ENCODE data around the gene RXRA.

Gene RXRA

DNA sequence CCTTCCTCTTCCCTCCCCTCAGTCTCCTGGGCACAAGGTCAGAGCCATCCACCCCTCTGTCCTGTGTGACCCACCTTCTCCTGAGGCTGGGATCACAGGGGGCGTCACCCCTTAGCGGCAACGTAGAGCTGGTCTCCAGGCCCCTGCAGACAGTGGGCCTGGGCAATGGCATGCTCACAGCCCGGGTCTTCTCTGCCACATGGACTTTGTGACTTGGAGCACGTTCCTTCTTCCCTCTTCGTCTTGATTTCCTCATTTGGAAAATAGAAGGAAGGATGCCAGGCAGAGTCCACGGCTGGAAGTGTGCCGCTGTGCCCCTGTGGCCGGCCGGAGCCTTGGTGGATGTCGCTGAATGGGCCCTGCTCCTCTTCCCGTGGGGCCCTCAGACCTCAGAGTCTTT is 10.0 kb downstream of the RXRA start:
- no peak for DNase-seq (ENCODE audit: low read depth in 2 of 3, low spot score in 2 of 3)

DNA sequence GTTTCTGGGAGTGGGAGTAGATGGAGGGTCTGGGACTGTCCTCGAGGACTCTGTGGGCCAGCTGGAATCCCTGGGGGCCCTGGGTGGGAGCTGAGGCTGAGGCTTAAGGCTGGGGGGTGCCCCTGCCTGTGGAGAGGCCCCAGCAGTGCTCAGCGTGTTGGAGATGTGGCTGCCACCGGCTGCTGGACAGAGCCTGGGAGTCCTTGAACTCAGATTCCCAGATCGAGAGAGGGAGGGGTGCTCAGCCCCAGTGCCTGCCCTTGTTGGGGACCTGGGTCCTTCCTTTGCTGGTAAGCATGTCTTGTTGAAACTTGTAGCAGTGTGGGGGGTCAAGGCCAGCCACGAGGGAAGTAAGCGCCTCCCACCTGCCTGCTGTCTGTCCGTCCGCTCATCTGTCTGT is 10.7 kb downstream of the RXRA start:
- no peak for DNase-seq (ENCODE audit: low read depth in 2 of 3, low spot score in 2 of 3)

DNA sequence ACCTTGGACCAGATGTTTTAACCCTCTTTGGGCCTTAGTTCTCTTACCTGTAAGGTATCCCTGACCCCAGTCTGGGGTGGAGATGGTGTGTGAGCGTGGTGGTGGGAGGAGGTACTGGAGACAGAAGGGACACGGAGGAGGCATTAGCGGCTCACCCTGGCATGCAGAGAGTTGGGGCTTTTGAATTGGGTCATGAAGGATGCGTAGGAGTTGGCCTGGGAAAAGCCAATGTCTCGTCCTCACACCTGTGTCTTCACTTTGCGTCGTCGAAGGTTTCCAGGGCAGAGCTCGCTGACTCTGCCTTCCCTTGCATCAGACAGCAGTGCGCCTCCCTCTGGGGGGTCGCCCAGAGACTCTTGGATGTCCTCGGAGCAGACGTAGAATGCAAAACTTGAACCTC is 11.2 kb downstream of the RXRA start:
- DNase-seq (ENCODE audit: low read depth in 2 of 3, low spot score in 2 of 3) = no peak

DNA sequence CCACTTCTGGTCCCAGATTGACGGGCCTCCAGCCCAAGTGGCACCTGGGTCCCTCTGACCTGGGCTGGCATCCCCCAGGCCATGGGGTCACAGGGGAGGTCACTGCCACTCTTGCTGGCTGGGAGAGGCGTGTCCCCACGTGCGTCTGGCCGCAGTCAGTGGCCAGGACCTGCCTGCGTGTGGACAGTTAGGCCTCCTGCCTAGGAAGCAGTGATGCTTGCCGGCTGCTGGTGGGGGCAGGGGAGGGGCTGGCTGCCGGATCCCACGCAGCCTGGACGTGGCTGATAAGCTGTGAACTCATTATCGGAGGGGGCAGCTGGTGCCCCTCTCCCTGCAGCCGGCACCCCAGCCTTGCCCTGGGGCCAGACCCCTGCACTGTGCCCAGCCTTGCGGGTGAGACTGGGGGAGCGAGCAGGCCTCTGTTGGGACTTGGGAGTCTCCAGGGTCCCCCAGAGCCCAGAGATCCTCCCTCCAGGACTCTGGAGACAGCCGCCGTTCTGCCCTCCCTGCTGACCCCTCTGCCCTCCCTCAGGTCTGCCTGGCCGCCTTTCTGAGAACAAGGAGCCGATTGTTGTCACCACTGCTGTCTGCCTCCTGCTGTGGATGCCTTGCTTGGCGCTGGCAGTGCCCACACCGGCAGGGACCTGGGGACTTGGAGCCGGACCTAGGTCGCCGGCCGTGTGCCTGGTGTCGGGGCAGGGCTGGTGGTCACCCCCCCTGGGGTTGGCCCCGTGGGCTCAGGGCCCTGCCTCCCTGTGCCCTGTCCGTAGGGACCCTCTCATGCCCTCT is 12.3 kb downstream of the RXRA start:
- DNase-seq (ENCODE audit: low read depth in 2 of 3, low spot score in 2 of 3) = no peak

DNA sequence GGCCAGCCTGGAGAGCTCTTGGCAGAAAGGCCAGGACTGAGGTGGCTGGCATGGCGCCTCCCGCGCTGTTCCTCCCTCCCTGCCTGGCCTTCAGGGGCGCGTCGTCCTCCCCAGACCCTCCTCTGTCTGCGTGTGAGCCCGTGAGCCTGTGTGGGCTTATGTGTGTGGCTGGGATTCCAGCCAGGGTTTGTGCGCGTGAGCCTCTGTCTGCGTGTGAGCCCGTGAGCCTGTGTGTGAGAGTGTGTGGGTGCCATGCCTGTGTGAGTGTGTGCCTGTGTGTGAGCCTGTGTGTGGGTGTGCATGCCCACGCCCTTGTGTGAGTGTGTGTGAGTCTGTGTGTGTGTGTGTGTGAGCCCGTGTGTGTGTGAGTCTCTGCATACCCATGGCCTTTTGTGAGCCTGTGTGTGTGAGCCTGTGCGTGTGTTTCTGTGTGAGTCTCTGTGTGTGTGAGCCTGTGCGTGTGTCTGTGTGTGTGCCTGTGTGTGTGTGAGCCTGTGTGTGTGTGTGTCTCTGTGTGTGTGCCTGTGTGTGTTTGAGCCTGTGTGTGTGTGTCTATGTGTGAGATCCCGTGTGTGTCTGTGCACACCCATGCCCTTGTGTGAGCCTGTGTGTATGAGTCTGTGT is 13.0 kb downstream of the RXRA start:
- DNase-seq (ENCODE audit: low read depth in 2 of 3, low spot score in 2 of 3) = no peak

DNA sequence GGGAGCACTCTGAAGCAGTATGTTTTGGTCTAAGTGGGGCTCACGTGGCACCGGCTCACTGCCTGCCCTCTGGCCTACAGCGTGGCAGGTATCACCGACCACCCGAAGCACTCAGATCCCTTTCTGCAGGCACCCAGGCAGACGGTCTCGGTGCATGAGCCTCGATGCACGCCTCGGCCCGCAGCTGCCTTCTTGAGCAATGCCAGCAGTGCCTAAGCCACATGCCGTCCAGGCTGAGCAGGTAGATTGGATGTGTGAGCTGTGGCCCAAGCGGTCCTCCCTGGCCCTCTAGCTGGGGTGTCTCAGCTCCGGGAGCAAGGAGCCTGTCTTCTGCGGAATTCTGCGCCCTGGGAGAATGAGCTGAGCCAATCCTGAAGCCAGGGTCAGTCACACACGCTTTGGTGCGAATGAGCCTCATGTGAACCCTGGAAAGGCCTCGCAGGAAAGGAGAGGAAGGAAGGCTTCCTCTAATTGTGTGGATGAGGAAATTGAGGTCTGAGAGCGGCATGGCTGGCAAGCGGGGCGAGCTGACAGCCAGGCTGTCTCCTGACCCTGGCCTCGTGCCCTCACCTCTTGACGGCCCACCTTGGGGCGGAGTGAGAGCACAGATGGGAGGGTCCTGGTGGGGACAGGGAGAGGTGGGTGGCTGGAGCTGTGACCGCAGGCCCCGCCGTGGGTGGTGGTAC is 14.4 kb downstream of the RXRA start:
- DNase-seq (ENCODE audit: low read depth in 2 of 3, low spot score in 2 of 3) = no peak

DNA sequence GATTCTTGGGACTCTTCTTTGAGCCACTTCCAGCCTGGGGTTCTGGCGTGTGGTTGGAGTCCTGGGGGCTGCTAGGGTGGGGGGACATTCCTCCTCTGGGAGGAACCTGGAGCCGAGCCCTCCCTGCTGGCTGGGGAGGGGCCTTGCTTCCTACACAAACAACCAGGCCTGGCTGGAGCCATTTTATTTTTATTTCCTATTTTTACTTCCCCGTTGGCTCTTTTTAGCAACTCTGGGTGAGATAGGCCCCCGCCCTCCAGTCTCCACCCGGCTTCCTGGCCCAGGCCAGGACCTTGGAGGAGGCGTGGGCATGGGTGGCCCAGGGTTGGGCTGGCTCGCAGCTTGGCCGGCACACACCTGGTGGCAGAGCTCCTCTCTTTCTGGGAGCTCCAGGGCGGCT is 15.1 kb downstream of the RXRA start:
- DNase-seq (ENCODE audit: low read depth in 2 of 3, low spot score in 2 of 3) = no peak

DNA sequence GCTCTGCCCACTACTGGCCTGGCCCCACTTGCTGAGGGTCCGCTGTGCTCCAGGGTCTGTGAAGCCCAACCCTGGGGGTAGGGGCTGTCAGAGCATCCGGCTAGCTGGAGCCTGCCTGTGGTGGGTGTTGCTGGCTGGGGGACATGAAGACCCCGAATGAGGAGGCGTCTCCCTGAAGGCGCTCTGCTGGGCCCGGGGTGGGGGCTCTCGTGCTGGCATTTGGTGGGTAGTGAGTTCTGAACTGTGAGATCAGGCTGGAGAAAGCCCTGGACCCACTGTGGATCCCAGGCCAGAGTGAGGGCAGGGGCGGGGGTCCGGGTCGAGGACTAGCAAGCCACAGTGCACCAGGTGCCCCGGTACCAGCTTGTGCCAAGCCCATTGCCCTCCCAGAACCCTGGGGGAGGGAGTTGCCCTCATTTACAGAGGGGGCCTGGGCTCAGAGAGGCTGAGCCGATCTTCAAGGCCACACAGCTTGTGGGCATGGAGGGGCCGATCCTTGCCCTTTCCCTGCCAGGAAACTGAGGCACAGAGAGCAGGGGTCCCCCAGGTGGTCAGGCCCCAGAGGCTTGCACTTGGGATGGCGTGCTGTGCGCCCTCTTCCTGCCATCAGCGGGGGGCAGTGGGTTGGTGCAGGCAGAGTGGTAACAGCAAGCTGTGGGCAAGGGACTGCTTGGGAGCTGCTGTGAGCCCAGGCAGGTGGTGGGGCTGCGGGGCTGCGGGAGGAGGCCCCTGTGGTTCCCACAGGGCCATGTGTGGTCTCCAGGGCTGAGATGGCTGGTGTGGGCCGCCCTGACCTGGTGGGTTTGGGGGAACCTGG is 15.9 kb downstream of the RXRA start:
- no peak for DNase-seq (ENCODE audit: low read depth in 2 of 3, low spot score in 2 of 3)

DNA sequence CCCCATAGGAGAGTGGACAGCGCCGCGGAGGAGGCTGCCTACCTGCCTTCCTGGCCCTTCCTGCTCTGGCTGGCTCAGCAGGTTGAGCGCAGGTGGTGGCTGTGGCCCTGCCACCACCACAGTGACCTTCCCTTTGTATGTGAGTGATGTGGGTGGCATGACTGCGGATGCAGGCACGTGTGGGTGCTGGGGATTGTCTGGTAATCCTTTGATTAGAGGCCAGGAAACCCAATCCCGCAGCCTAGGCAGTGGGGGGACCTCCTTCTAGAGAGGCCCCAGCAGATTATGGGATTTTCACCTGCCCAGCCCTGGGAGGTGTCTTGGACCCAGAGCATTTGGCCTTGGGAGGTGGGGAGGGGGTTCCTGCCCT is 16.5 kb downstream of the RXRA start:
- no peak for DNase-seq (ENCODE audit: low read depth in 2 of 3, low spot score in 2 of 3)

DNA sequence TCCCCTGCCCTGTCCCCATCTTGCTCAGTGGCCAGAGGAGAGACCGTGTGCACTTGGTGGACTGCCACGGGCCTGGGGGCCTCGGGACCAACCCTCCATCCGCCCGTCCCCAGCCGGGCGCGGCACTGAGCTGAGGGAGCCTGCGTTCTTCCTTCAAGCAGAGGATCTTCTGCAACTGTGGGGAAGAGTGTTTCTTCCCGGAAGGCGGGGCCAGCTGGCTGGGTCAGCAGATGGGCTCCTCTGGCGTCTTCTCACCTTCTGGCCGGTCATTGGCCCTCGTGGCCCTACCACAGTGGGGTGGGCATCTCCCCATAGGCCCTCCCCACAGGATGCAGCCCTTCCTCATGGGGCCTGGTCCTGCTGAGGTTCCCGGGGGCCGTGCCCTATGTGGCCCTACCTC is 17.4 kb downstream of the RXRA start:
- no peak for DNase-seq (ENCODE audit: low read depth in 2 of 3, low spot score in 2 of 3)

DNA sequence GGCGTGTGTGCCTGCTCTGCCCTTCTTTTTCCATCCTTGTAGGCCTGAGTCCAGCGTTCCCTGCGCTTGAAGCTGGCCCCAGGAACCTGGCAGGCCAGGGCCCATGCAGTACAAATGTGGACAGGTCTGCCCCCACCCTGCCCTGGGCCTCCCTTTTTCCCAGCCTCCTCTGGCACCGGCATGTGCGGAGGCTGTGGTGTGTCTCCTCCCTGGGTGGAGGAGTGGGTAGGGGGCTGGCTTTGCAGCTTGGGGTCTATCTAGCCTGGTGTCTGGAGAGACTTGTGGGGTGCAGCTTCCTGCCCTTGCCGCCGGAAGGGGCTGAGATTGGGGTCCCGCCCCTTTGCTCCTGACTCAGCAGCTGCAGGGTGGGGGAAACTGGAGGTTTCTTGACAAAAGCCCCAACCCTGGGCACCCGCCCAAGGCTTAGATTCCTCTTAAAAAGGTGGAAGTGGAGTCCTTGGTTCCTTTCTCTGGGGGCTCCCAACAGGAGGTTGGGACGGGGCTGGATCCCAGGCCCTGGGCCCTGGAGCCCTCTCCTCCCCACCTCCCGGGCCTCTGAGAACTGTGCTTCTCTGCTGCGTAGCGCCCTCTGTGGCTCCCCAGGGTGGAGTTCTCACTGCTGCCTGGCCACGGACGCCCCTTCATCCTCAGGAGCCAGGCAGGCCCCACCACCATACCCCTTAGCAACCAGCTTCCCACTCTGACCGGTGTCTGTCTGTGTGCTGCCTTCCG is 18.0 kb downstream of the RXRA start:
- peak in 1 of 3 experiments; percentile 20 for DNase-seq (ENCODE audit: low read depth in 2 of 3, low spot score in 2 of 3)

DNA sequence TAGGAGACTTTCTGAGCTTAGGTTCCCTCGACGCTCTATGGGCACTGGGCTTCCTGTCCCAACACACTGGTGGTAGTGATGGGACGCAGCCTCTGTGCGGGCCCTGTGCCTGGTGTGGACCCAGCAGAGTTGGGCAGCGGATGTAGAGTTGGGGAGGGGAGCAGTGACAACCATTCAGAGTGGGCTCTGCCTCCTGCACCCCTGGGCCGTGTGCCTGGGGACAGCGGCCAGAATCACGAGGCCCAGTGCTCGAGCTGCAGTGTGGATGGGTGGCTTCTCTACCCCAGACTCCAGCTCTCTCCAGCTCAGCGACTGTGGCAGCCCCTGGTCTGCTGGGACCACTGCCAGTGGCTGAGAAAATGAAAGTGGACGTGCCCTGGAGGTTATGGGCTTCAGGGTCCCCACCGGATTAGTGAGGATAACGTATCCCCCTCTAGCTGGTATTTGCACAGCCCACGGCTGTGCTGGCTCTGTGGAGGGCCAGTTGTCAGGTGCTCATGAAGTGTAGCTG is 18.6 kb downstream of the RXRA start:
- no peak for DNase-seq (ENCODE audit: low read depth in 2 of 3, low spot score in 2 of 3)

DNA sequence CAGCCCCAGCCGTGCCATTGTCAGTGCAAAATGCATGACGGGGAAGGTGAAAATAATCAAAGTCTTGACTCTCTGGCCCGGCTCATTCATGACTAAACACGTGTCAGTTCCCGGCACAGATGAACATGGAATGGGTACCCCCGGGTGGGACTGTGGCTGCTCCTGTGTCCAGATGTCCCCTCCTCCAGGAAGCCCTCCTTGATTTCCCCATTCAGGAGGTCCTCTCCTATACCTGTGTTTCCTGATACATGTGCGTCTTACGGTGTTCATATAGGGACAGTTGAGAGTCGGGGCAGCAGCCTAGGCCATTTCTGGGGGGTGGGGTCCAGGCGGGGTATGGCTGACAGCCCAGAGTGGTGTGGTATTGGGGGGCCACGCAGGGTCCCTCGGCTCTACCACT is 19.5 kb downstream of the RXRA start:
- no peak for DNase-seq (ENCODE audit: low read depth in 2 of 3, low spot score in 2 of 3)

DNA sequence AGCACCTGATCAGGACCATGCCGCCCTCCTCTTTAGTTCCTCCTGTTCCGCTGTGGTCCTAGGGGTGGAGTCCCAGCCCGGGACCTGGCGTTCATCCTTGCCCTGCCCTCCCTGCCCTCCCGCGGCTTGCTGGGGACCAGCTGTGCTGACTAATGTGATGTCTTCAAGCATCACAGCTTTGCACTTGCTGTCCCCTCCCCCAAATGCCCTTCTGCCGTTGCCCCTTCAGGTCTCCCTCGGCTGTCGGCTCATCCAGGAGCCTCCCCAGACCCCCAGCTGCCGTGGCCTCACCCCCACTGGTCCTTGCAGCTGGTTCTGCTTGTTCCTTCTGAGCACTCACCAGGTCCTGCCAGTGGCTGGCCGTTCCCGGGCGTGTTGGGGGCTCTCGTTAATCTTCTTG is 19.9 kb downstream of the RXRA start:
- no peak for DNase-seq (ENCODE audit: low read depth in 2 of 3, low spot score in 2 of 3)

DNA sequence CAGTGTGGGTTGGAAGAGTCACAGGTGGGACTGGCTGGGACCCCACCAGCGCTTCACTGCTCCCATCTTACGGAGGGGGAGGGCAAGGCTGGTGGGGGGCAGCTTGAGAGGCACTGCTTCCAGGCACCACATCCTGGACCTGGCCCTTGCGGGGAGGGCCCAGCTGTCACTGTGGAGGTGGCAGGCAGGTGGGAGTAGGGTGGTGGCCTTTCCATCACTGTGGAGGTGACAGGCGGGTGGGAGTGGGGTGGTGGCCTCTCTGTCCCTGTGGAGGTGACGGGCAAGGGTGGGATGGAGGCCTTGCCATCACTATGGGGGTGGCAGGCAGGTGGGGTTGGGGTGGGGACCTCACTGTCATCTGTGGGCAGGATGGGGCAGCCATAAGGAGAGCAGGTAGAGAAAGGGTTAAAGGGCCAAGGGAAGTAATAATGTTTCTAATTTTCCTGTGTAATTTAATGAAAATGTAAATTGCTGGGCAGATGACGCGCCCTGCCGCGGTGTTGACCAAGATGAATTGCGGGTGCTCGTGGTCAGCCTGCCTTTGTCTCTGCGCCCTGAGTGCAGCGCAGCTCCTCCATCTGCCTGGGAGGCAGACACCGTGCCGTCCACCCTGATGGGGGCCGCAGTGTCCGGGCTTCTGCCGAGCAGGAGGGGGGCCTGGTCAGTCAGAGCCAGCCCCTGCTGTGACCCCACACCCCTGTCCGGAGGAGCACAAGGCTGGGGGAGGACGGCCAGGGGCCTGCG is 20.8 kb downstream of the RXRA start:
- no peak for DNase-seq (ENCODE audit: low read depth in 2 of 3, low spot score in 2 of 3)

DNA sequence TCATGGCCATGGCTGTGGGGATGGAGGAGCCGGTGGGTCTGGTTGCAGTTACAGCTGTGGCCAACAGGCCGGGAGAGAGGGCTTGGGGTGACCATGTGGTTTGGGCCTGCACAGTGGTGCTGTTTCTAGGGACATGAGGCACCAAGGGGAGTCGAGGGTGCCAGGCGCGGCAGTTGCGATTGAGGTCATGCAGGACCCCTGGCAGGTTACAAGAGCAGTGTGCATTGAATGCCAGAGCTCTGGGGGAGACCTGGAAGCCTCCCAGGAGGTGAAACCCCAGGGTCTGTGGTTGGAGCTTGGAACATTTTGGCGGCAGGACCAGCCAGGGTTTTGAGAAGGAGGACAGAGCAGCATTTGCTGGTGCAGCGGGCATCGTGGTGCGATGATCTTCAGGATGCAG is 21.7 kb downstream of the RXRA start:
- DNase-seq (ENCODE audit: low read depth in 2 of 3, low spot score in 2 of 3) = no peak

DNA sequence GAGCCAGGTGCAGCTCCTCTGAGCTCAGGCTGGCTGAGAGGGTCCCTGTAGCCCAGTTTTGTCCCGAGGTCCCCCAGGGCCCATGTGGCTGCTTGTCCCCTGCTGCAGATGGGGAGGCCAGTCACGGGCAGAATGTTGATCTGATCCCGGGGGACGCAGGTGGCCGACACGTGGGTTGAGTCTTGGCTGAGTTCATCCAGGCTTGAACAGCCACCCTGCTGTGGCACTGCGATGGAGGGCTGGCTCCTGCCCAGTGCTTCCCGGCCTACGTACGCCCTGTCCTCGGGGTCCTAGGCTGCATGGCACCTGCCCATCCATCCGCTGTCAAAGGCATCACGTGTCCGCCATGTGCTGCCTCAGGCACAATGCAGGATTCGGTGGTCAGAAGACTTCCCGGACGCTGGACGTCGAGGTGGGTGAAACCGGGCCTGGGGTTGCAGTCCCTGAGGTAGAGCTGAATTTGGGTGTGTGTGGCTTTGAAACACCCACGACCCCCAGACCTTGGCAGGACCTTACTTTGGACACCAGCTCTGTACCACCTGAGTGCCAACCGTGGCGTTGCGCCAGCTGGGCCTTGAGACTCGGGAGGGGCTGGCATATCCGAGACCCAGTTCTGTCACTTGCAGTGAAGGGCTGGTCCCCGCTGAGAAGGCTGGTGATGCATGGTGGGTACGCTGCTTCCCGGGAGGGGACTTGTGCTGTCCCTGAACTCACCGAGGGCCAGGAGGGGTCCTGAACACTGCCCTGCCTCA is 22.3 kb downstream of the RXRA start:
- no peak for DNase-seq (ENCODE audit: low read depth in 2 of 3, low spot score in 2 of 3)

DNA sequence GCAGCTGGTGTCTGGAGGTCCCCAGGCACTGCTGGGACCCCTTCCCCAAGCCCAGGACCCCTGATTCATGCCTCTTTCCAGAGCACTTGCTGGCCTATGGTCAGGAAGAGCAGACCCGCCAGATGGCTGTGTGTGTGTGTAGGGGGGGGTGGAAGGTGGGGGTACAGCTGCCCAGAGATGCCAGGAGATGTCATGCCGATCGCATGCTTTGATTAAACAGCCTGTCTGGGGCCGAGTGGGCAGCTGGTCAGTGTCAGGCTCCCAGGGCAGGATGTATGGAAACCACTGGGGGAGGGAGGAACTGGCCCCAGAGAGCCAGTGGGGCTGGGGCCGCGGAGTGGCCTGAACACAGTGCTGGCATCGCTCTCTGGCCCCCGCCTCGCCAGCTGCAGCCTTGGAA is 23.7 kb downstream of the RXRA start:
- DNase-seq (ENCODE audit: low read depth in 2 of 3, low spot score in 2 of 3) = no peak

DNA sequence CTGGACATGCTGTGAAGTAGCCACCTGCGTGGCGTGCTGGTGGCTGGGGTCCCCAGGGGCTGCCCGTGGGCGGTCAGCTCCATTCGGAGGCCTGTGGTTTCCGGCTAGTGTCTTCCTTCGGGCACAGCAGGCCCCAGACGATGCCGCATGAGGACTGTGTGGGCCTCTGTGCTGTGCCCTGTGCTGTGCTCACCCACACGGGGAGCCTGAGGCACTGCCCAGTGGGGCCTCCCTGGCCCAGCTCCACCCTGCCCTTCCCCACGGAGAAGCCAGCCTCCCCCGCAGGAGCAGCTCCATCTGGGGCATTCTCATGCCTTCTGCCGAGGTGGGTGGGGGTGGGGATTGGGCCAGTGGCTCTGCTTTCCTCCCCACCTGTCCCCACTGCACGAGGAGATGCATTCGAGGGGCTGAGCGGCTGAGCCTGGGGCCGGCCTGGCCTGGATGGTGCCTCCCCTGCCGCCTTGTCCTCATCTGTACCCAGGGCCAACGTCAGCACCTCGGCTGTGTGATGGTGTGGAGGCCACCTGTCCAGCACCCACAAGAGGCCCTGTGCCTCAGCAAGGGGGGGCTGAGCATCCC is 24.2 kb downstream of the RXRA start:
- DNase-seq (ENCODE audit: low read depth in 2 of 3, low spot score in 2 of 3) = no peak
